Bronchial epithelial cell (primary cell): ENCODE measurements around the gene TAS2R31. TPM values are rescaled to one million over a fixed set of nuclear protein-coding genes. Genes with fewer than 3 reads are reported as not detected.

Source experiments
- DNase-seq: peaks from one replicate; pipeline ENCODE4 v3.0.0-alpha.2; 2010; ENCODE audit warnings: low read depth
- FAIRE-seq: peaks from 2 replicates; lab custom pipeline; 2011; peaks lifted over from hg19 to GRCh38; lab: Jason Lieb, UNC
- H3K27me3 ChIP-seq: 2 replicates; pipeline ENCODE4 v1.5.1; 2011; ENCODE audit warnings: low read length; ENCODE audit not compliant: control insufficient read depth, insufficient read depth
- H3K36me3 ChIP-seq: 2 replicates; pipeline ENCODE4 v1.5.1; 2011; ENCODE audit warnings: low read length; ENCODE audit not compliant: control insufficient read depth, insufficient read depth
- H3K4me3 ChIP-seq: 2 replicates; pipeline ENCODE4 v1.5.1; 2011; ENCODE audit warnings: mild to moderate bottlenecking, low read depth, low read length, control low read depth
- CTCF ChIP-seq: IDR thresholded peaks from 2 replicates; pipeline ENCODE4 v1.5.1; 2011; ENCODE audit warnings: mild to moderate bottlenecking, moderate library complexity, low read length, control low read depth, inconsistent platforms; ENCODE audit not compliant: insufficient read depth, severe bottlenecking
- total RNA-seq: library from RNA; depleted of rRNA; stranded (reverse); fragments of >200 nt; gene quantifications from 2 replicates; pipeline ENCODE4 v1.2.1, GENCODE V29; 2014

Gene TAS2R31
- total RNA-seq, 1 donor from 2014 or later, result 1.3 TPM

GRCh38 chr12:11016937-11017336 lies 14.3 kb downstream of the TAS2R31 start:
- TF ChIP-seq CTCF, result no peak
- no peak overlapping the region for H3K4me3 ChIP-seq
- no peaks in the 10 kb centered on the region for H3K36me3 ChIP-seq
- H3K27me3 ChIP-seq, result no peaks in the 10 kb centered on the region
- DNase-seq (no peak), FAIRE-seq (no peak)

- H3K27me3 ChIP-seq, result no peaks in the 10 kb centered on the region
- FAIRE-seq (no peak), DNase-seq (no peak)
- no peak overlapping the region for H3K4me3 ChIP-seq
- H3K36me3 ChIP-seq, result no peaks in the 10 kb centered on the region
- no peak for TF ChIP-seq CTCF
Observed at GRCh38 chr12:11015775-11016430, 15.3 kb downstream of the TAS2R31 start.

- FAIRE-seq (no peak), DNase-seq (no peak)
- Histone ChIP-seq H3K27me3 (no peaks in the 10 kb centered on the region), H3K4me3 (no peak overlapping the region), H3K36me3 (no peaks in the 10 kb centered on the region)
- no peak for TF ChIP-seq CTCF
Observed at GRCh38 chr12:11014234-11014633, 17.0 kb downstream of the TAS2R31 start.

GRCh38 chr12:11007608-11008007 lies 23.6 kb downstream of the TAS2R31 start:
- no peak for TF ChIP-seq CTCF
- no peak for FAIRE-seq
- Histone ChIP-seq H3K4me3 (no peak overlapping the region), H3K27me3 (no peaks in the 10 kb centered on the region), H3K36me3 (no peaks in the 10 kb centered on the region)
- DNase-seq, result no peak

GRCh38 chr12:10998204-10998603 lies 33.0 kb downstream of the TAS2R31 start, which contains the start of gene TAS2R20:
Gene TAS2R20, minus strand, starts transcription at chr12:10998304. Its CDS starts 429 bp downstream, at chr12:10997875.
- FAIRE-seq (no peak), DNase-seq (no peak)
- H3K36me3 ChIP-seq, result no peaks in the 10 kb centered on the region
- no peak within 1 kb of the TSS for H3K4me3 ChIP-seq
- H3K27me3 ChIP-seq, result no peaks in the 10 kb centered on the region
- TF ChIP-seq CTCF, result no peak

- FAIRE-seq, result no peak
Observed at GRCh38 chr12:10994307-10994706, 36.9 kb downstream of the TAS2R31 start.

More at GRCh38 chr12:10994307-10994706, 36.9 kb downstream of the TAS2R31 start:
- H3K36me3 ChIP-seq, result no peaks in the 10 kb centered on the region
- H3K4me3 ChIP-seq, result no peak overlapping the region
- no peak for DNase-seq
- H3K27me3 ChIP-seq, result no peaks in the 10 kb centered on the region
- TF ChIP-seq CTCF, result no peak
